Stimulated activated effector memory CD8-positive, alpha-beta T cell treated with anti-CD3 and anti-CD28 coated beads, Interleukin-12 subunit alpha, Interleukin-12 subunit beta, amount 100 ng/mL, for 72 hours (primary cell): ENCODE data around the gene MUL1.
A peak's percentile ranks its signal among the peaks of the same experiment; 100 is the strongest.

Experiments used
- ATAC-seq: fragments of 150-1000 bp; cut with Tn5 transposase; 2 replicates; pipeline ENCODE4 v1.10.0; 2021
- DNase-seq, 2 donors: peaks; one replicate each; pipeline ENCODE4 v3.0.0; 2021 to 2022; ENCODE audit warnings: low spot score in 2 of 2
- H3K27ac Mint-ChIP-seq: one replicate; pipeline ENCODE4 v1.8.0; 2022; ENCODE audit warnings: mild to moderate bottlenecking, mixed read lengths
- H3K36me3 Mint-ChIP-seq: one replicate; pipeline ENCODE4 v1.8.0; 2022; ENCODE audit warnings: mild to moderate bottlenecking, mixed read lengths
- H3K4me1 Mint-ChIP-seq: one replicate; pipeline ENCODE4 v1.8.0; 2022; ENCODE audit warnings: mixed read lengths
- H3K4me3 Mint-ChIP-seq: one replicate; pipeline ENCODE4 v1.8.0; 2022; ENCODE audit warnings: mild to moderate bottlenecking, mixed read lengths
- H3K9me3 Mint-ChIP-seq: one replicate; pipeline ENCODE4 v1.8.0; 2022; ENCODE audit warnings: mixed read lengths

The MUL1 gene

DNA sequence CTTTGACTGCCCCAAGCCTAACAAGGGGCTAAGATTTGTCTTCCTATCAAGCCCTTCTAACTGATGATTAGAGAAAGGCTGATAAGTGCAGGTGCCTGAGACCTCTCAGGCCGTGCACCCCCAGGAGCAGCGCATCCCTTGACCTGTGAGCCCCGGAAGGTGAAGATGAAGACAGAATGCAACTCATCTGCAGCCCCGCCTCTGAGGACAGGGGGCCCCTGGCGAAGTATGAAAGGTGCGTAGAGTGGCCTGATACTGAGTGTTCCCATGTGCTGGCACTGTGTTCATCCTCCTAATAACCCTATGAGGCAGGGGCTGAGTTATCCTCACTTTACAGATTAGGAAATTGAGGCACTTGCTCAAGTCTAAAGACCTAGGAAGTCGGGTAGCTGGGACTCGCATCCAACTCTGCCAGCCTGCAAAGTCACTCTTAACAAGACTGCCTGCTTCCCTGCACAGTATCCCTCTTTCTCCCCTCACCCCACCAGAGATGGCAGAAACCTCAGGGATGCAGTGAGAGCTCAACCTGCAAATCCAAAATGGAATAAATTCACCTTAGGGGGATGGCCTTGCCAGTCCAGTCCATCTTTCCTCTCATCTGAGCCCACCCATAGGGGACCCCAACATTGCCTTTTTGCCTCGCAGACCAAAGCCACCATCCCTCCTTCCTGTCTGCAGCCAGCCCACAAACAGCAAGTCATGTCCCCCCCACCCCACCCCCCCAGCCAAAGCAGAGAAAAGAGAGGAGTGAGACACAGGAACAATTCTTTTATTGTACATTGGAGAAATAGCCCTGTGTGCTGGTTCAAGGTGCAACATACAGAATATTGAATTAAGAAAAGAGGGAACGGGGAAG, 26.1 kb downstream of the MUL1 start:
- H3K4me1 Mint-ChIP-seq = peaks cover 24% of the 10 kb centered on the region

GRCh38 chr1:20480951-20481617, 26.9 kb downstream of the MUL1 start:
- peaks cover 14% of the 10 kb centered on the region for H3K36me3 Mint-ChIP-seq
- H3K4me1 Mint-ChIP-seq = peaks cover 23% of the 10 kb centered on the region
- ATAC-seq = peak; percentile 42
- H3K4me3 Mint-ChIP-seq = no peak overlapping the region
- no peaks in the 10 kb centered on the region for H3K9me3 Mint-ChIP-seq
- DNase-seq = no peak
- no peak overlapping the region for H3K27ac Mint-ChIP-seq

More for the DNA sequence above, 26.1 kb downstream of the MUL1 start:
- H3K27ac Mint-ChIP-seq = no peak overlapping the region
- no peak for DNase-seq
- no peak overlapping the region for H3K4me3 Mint-ChIP-seq
- ATAC-seq = no peak
- peaks cover 14% of the 10 kb centered on the region for H3K36me3 Mint-ChIP-seq
- H3K9me3 Mint-ChIP-seq = no peaks in the 10 kb centered on the region

DNA sequence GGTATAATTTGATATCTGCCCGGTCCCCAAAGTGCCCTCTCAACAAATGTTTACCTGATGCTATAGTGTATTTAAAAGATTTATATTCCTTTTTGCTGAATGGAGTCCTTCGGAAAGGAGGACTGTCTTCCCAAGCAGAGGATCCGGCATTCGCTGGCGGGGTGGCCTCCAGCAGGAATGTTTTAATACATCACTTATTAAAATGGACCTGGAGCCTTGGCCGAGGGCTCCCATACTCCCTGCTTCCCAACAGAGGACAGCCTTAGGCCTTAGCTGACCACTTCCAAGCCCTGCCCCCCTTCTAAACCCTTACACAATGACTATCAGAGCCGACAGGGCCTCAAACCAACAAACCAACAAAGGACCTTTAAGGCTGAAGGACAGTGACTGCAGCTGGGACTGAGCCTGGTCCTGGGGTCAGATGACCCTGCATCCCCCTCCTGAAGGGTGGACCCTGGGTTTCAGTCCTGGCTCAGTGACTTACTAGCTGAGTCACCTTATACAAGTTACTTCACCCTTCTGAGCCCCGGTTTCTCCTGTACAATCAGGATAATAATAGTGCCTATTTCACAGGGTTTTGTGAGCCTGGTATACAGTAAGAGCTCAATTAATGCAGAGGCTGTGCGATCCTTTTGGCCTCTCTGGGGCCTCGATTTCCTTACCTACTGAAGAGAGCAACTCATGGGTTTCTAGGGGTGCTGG, 27.6 kb downstream of the MUL1 start:
- Mint-ChIP-seq H3K4me1 (peaks cover 23% of the 10 kb centered on the region), H3K27ac (no peak overlapping the region)

GRCh38 chr1:20479840-20480239, 28.1 kb downstream of the MUL1 start:
- H3K9me3 Mint-ChIP-seq = no peaks in the 10 kb centered on the region
- no peak overlapping the region for H3K27ac Mint-ChIP-seq
- ATAC-seq (no peak), DNase-seq (no peak)
- peaks cover 14% of the 10 kb centered on the region for H3K36me3 Mint-ChIP-seq
- peaks cover 23% of the 10 kb centered on the region for H3K4me1 Mint-ChIP-seq
- H3K4me3 Mint-ChIP-seq = no peak overlapping the region

More for the DNA sequence above, 27.6 kb downstream of the MUL1 start:
- DNase-seq (no peak), ATAC-seq (no peak)
- Mint-ChIP-seq H3K9me3 (no peaks in the 10 kb centered on the region), H3K4me3 (no peak overlapping the region), H3K36me3 (peaks cover 14% of the 10 kb centered on the region)

- no peak overlapping the region for H3K4me3 Mint-ChIP-seq
- ATAC-seq = no peak
- no peaks in the 10 kb centered on the region for H3K36me3 Mint-ChIP-seq
- no peaks in the 10 kb centered on the region for H3K9me3 Mint-ChIP-seq
- no peak overlapping the region for H3K27ac Mint-ChIP-seq
- peaks cover 8% of the 10 kb centered on the region for H3K4me1 Mint-ChIP-seq
- DNase-seq = no peak
Observed at GRCh38 chr1:20478057-20478635, 29.8 kb downstream of the MUL1 start.

DNA sequence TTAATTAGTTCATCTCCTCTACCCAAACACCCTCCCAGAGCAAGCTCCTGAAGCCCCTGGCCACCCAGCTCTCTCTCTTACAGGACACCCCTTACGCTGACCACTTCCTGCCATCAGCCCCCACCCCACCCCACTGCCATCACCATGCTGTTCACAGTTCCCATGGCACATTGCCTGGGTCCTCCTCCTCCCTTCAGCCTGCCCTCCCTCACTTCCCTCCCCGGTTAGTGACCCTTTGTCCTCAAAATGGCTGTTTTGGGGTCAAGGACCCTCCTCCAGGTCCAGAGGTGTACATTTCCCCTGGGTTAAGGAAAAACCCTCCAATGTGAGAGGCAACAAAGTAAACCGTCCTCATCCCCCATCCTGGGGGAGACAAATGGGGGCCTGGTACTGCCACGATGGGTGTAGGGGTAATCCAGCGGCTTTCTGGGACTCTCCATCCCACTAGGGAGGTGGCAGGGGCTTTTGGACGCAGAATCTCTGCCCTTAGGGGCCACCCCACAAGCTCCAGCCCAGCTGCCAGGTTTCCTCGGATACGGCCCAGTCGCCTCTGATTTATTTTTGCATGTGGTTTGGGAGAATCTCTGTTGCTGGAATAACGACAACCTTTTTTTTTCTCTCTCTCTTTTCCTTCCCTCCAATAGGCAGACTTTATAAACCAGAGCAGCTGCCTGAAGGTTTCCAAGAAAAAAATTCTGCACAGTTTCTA, 30.4 kb downstream of the MUL1 start:
- DNase-seq = no peak
- Mint-ChIP-seq H3K9me3 (no peaks in the 10 kb centered on the region), H3K4me1 (peaks cover 8% of the 10 kb centered on the region), H3K4me3 (no peak overlapping the region), H3K27ac (no peak overlapping the region), H3K36me3 (no peaks in the 10 kb centered on the region)
- no peak for ATAC-seq

GRCh38 chr1:20476265-20477038, 31.5 kb downstream of the MUL1 start:
- ATAC-seq = no peak
- H3K9me3 Mint-ChIP-seq = no peaks in the 10 kb centered on the region
- H3K27ac Mint-ChIP-seq = no peak overlapping the region
- no peak overlapping the region for H3K4me3 Mint-ChIP-seq
- peaks cover 3% of the 10 kb centered on the region for H3K4me1 Mint-ChIP-seq
- DNase-seq = no peak
- H3K36me3 Mint-ChIP-seq = no peaks in the 10 kb centered on the region

DNA sequence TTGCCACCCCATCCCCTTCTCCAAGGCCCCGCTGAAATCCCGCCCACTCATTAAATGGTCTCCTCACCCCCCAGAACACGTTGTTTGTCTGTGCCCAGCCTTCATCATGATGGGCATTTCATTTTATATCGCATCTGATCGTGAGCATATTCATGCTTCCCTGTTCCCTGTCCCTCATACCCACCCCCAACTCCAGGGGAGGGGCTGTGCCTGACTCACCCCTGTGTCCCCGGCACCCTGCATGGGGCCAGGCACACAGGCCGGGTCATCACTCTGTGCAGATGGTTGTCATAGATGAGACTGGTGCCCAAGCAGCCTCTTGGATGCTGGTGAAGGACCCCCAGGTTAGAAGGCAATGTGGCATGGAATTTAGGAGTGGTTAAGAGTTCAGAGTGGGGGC, 33.0 kb downstream of the MUL1 start:
- ATAC-seq = no peak
- DNase-seq = no peak
- Mint-ChIP-seq H3K4me3 (no peak overlapping the region), H3K4me1 (no peaks in the 10 kb centered on the region), H3K36me3 (no peaks in the 10 kb centered on the region), H3K27ac (no peak overlapping the region), H3K9me3 (no peaks in the 10 kb centered on the region)

DNA sequence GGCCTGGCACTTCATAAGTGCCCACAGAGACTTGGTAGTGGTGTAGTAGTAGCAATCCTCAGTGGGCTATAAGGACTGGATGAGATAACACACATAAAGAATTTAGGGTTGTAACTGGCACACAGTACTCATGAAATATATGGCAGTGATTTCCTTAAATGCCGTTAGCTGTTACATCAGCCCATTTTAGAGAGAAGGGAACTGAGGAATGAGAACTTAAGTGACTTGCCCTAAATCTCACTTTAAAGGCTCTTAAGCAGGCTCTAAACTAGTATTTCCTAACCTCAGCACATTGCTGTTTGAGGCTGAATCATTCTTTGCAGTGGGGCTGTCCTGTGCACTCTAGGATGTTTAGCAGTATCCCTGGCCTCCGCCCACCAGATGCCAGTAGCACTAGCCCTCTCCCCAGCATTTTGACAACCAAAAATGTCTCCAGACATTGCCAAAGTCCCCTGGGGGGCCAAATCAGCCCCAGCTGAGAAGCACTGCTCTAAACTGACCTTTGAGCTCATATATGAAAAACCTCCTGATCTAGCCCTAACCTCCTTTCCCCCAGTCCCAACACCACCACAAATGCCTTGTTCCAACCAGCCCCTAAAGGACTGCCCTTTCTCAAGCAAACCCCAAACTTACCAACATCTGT, 33.5 kb downstream of the MUL1 start:
- H3K4me1 Mint-ChIP-seq = no peaks in the 10 kb centered on the region
- H3K27ac Mint-ChIP-seq = no peak overlapping the region
- ATAC-seq = no peak
- no peaks in the 10 kb centered on the region for H3K36me3 Mint-ChIP-seq
- DNase-seq = no peak
- H3K4me3 Mint-ChIP-seq = no peak overlapping the region
- H3K9me3 Mint-ChIP-seq = no peaks in the 10 kb centered on the region

DNA sequence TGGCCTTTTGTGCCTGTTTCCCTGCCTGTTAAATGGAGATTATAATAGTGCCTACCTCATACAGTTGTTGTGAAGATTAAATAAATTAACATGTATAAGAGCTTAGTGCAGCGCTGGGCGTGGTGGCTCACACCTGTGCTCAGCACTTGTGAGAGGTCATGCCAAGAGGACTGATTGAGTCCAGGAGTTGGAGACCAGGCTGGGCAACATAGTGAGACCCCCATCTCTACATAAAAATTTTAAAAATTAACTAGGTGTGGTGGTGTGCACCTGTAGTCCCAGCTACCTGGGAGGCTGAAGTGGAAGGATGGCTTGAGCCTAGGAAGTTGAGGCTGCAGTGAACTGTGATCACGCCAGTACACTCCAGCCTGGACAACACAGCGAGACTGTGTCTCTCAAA, 34.1 kb downstream of the MUL1 start:
- Mint-ChIP-seq H3K4me1 (no peaks in the 10 kb centered on the region), H3K27ac (no peak overlapping the region), H3K36me3 (no peaks in the 10 kb centered on the region), H3K9me3 (no peaks in the 10 kb centered on the region), H3K4me3 (no peak overlapping the region)
- no peak for ATAC-seq
- no peak for DNase-seq

- Mint-ChIP-seq H3K4me3 (no peak overlapping the region), H3K4me1 (no peaks in the 10 kb centered on the region), H3K27ac (no peak overlapping the region), H3K9me3 (no peaks in the 10 kb centered on the region), H3K36me3 (no peaks in the 10 kb centered on the region)
- peak in 1 of 2 donors; percentile 61 for DNase-seq
- peak; percentile 45 for ATAC-seq
Observed at GRCh38 chr1:20472860-20473711, 34.9 kb downstream of the MUL1 start.

DNA sequence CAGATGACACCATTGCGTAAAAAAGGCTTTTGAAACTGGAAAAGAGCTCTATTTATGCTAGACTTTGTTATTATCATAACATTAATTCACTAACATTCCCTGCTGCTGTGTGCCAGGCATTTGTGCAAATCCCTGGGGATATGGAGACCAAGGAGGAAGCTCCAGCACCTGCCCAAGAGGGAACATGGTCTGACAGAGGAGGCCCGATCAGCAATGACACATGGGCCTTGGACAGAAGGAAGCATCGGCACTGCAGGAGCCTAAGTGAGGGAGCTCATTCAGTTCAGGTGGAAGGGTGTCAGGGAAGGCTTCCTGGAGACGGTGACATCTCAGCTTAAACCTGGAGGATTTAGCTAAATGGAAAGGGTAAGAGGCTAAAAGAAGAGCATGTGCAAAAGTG, 35.8 kb downstream of the MUL1 start:
- Mint-ChIP-seq H3K36me3 (no peaks in the 10 kb centered on the region), H3K4me1 (no peaks in the 10 kb centered on the region), H3K27ac (no peak overlapping the region), H3K9me3 (no peaks in the 10 kb centered on the region), H3K4me3 (no peak overlapping the region)
- DNase-seq (no peak), ATAC-seq (no peak)

DNA sequence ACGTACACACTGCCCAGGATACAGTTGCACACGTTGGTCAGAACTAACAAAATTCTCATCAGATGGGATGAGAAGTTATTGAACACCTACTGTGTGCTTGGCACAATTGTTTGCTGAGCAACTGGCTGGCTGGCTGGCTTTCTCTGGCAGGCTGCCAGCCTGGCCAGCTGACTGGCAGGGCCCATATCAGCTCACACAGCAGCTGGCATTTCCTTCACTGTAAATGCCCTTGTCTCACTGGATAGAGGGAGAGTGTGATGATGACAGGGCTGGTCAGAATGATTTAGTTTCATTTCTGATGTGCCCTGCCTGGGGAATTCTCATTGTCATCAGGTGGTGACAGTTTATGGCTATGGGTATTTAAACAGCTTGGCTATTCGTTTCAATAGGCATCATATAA, 37.8 kb downstream of the MUL1 start:
- no peak for ATAC-seq

More for the DNA sequence above, 37.8 kb downstream of the MUL1 start:
- no peak for DNase-seq
- Mint-ChIP-seq H3K4me1 (peaks cover 8% of the 10 kb centered on the region), H3K27ac (no peak overlapping the region), H3K36me3 (no peaks in the 10 kb centered on the region), H3K9me3 (no peaks in the 10 kb centered on the region), H3K4me3 (no peak overlapping the region)
